PFSK-1 (cell line): ENCODE data around the gene ADGB.

Source experiments
- POLR2AphosphoS5 ChIP-seq: IDR thresholded peaks from 2 replicates; pipeline ENCODE4 v1.6.1; 2012; ENCODE audit warnings: low read depth, mild to moderate bottlenecking, control low read depth, low read length, moderate library complexity
- TF ChIP-seq, protein P1 (sequence below), 2 experiments: IDR thresholded peaks; 2 replicates each; pipeline versions ENCODE4 v1.6.1 to v1.8.0; 2011 to 2012; ENCODE audit warnings: low read depth in 2 of 2, low read length in 2 of 2, control low read depth in 1 of 2, inconsistent platforms in 1 of 2, mild to moderate bottlenecking in 1 of 2, moderate library complexity in 1 of 2; ENCODE audit not compliant: insufficient read depth in 1 of 2

DNA sequence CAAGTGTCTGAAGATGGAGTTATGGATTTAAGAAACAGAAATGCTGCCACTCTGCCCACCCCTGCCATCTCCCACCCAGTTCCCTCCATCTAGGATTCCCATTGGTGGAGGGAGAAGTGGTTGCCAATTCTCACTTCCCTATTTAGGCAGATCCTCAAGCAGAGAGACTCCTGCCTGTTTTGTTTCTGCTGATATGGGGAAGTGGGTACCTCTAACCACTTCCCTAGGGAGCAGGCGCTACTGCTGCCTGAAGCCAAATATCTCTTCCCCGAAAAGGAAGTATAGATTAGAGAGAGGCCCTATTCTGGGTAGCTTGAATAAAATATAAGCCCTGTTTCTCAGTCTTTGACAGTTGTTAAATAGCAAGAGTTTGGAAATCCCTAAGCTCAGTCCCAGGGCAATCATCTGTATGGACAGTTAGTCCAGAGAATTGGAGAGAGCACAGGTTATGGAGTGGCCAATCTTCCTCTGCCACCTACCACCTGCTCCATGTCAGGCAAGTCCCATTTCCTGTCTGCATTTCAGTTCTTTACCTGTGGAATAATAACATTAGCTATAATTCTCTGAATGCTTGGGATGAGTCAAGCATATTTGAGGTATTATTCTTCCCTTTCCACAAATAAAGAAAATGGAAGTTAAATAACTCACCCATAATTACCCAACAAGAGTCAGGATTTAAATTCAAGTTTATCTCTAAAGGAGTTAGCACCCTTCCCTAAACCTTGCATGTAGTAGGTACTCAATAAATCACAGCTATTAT lies 2.6 kb upstream of the ADGB start:
- TF ChIP-seq POLR2AphosphoS5 = no peak
- TF ChIP-seq, protein P1, sequence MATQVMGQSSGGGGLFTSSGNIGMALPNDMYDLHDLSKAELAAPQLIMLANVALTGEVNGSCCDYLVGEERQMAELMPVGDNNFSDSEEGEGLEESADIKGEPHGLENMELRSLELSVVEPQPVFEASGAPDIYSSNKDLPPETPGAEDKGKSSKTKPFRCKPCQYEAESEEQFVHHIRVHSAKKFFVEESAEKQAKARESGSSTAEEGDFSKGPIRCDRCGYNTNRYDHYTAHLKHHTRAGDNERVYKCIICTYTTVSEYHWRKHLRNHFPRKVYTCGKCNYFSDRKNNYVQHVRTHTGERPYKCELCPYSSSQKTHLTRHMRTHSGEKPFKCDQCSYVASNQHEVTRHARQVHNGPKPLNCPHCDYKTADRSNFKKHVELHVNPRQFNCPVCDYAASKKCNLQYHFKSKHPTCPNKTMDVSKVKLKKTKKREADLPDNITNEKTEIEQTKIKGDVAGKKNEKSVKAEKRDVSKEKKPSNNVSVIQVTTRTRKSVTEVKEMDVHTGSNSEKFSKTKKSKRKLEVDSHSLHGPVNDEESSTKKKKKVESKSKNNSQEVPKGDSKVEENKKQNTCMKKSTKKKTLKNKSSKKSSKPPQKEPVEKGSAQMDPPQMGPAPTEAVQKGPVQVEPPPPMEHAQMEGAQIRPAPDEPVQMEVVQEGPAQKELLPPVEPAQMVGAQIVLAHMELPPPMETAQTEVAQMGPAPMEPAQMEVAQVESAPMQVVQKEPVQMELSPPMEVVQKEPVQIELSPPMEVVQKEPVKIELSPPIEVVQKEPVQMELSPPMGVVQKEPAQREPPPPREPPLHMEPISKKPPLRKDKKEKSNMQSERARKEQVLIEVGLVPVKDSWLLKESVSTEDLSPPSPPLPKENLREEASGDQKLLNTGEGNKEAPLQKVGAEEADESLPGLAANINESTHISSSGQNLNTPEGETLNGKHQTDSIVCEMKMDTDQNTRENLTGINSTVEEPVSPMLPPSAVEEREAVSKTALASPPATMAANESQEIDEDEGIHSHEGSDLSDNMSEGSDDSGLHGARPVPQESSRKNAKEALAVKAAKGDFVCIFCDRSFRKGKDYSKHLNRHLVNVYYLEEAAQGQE (IDR thresholded peaks at IDR 0.05; ENCODE audit: insufficient read depth in 1 of 2, low read depth in 2 of 2, low read length in 2 of 2) = no peak
